Fibroblast of lung (primary cell): ENCODE measurements around the gene D2HGDH. TPM values are rescaled to one million over a fixed set of nuclear protein-coding genes. Genes with fewer than 3 reads are reported as not detected.

Experiments
- DNase-seq, 2 donors: peaks; one replicate each; pipeline versions ENCODE4 v3.0.0 to v3.0.0-alpha.2; 2010; ENCODE audit warnings: low read depth in 2 of 2
- H2AFZ ChIP-seq: 2 replicates; pipeline ENCODE4 v1.5.1; 2012; ENCODE audit warnings: low read length, control low read depth, inconsistent platforms
- H3K27ac ChIP-seq: 2 replicates; pipeline ENCODE4 v1.5.1; 2011; ENCODE audit warnings: low read length, control low read depth; ENCODE audit not compliant: insufficient read depth
- H3K27me3 ChIP-seq: 2 replicates; pipeline ENCODE4 v1.5.1; 2011; ENCODE audit warnings: mild to moderate bottlenecking, low read length; ENCODE audit not compliant: control insufficient read depth, insufficient read depth
- H3K36me3 ChIP-seq: 2 replicates; pipeline ENCODE4 v1.5.1; 2011; ENCODE audit warnings: low read length; ENCODE audit not compliant: control insufficient read depth, insufficient read depth
- H3K4me1 ChIP-seq: 2 replicates; pipeline ENCODE4 v1.5.1; 2011; ENCODE audit warnings: low read length; ENCODE audit not compliant: control insufficient read depth, insufficient read depth; ENCODE audit errors: extremely low read depth
- H3K4me2 ChIP-seq: 2 replicates; pipeline ENCODE4 v1.5.1; 2011; ENCODE audit warnings: low read length, control low read depth; ENCODE audit not compliant: insufficient read depth; ENCODE audit errors: extremely low read depth
- H3K4me3 ChIP-seq, 4 experiments: fragments of 200-600 bp in 1 of 4; sonication (generic) in 1 of 4; replicated peaks in 1 of 4; 2 replicates each; pipeline ENCODE4 v1.5.1; 2011 to 2016; ENCODE audit warnings: low read length in 4 of 4, low read depth in 3 of 4, mild to moderate bottlenecking in 3 of 4, control low read depth in 2 of 4, inconsistent platforms in 1 of 4, mixed read lengths in 1 of 4; ENCODE audit not compliant: insufficient read depth in 1 of 4; ENCODE audit errors: control extremely low read depth in 1 of 4
- H3K79me2 ChIP-seq: 2 replicates; pipeline ENCODE4 v1.5.1; 2012; ENCODE audit warnings: mild to moderate bottlenecking, low read length, inconsistent platforms; ENCODE audit not compliant: control insufficient read depth, insufficient read depth
- H3K9ac ChIP-seq: 2 replicates; pipeline ENCODE4 v1.5.1; 2011; ENCODE audit warnings: mild to moderate bottlenecking, low read length, control low read depth; ENCODE audit not compliant: insufficient read depth
- H3K9me3 ChIP-seq: 2 replicates; pipeline ENCODE4 v1.5.1; 2012; ENCODE audit warnings: low read depth, low read length; ENCODE audit not compliant: control insufficient read depth, insufficient read depth
- H4K20me1 ChIP-seq: 2 replicates; pipeline ENCODE4 v1.5.1; 2011; ENCODE audit warnings: low read length; ENCODE audit not compliant: control insufficient read depth, insufficient read depth; ENCODE audit errors: extremely low read depth
- EZH2 ChIP-seq: IDR thresholded peaks from 2 replicates; pipeline ENCODE4 v1.5.1; 2012; ENCODE audit warnings: low read length, control low read depth, mild to moderate bottlenecking; ENCODE audit errors: missing control alignments
- polyA plus RNA-seq, 2 donors: library from polyadenylated mRNA; depleted of rRNA in 1 of 2; stranded (reverse) in 1 of 2; unstranded in 1 of 2; fragments of >200 nt; gene quantifications; 2 replicates each; pipeline ENCODE4 v1.2.1, GENCODE V29; 2011 to 2012; ENCODE audit warnings: missing spikeins in 1 of 2
- total RNA-seq: library from RNA; depleted of rRNA; stranded (reverse); fragments of >200 nt; gene quantifications from 2 replicates; pipeline ENCODE4 v1.2.1, GENCODE V29; 2014
- TF ChIP-seq, protein P1 (sequence below), 2 donors: IDR thresholded peaks in 1 of 2; conservative IDR thresholded peaks in 1 of 2; 1 replicate in 1 of 2; 2 replicates in 1 of 2; pipeline ENCODE4 v1.5.1; 2011 to 2012; ENCODE audit warnings: low read length in 2 of 2, control low read depth in 1 of 2, inconsistent platforms in 1 of 2, low read depth in 1 of 2, mild to moderate bottlenecking in 1 of 2

Gene D2HGDH
- total and polyA plus RNA-seq, 2 donors (not counting 1 experiment from before 2014, with no cell fraction given) = 5.7 to 28.4 TPM

DNA sequence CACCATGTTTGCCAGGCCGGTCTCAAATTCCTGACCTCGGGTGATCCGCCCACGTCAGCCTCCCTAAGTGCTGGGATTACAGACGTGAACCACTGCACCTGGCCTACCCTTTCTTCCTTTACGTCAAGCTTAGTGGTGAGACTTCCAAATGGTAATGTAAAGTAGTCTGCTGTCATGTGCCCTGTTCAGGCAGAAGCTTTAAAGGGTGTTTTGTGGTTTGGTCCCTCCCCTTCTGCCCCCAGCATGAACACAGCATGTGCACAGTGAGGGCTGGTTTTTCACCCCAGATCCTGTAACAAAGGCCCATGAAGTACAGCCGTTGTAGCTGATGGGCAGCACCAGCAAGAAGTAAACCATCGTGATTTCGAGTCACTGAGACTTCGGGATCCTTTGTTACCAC lies 45.1 kb upstream of the D2HGDH start:
- Histone ChIP-seq H3K9me3 (no peaks in the 10 kb centered on the region), H3K9ac (no peak overlapping the region), H3K27me3 (no peaks in the 10 kb centered on the region), H3K4me1 (peaks cover 7% of the 10 kb centered on the region), H2AFZ (no peak overlapping the region), H3K4me2 (no peak overlapping the region), H3K4me3 (no peak overlapping the region), H3K79me2 (peaks cover 35% of the 10 kb centered on the region), H3K27ac (no peak overlapping the region), H4K20me1 (no peaks in the 10 kb centered on the region), H3K36me3 (peaks cover 12% of the 10 kb centered on the region)
- DNase-seq = no peak
- TF ChIP-seq EZH2 = no peak
- TF ChIP-seq, protein P1, sequence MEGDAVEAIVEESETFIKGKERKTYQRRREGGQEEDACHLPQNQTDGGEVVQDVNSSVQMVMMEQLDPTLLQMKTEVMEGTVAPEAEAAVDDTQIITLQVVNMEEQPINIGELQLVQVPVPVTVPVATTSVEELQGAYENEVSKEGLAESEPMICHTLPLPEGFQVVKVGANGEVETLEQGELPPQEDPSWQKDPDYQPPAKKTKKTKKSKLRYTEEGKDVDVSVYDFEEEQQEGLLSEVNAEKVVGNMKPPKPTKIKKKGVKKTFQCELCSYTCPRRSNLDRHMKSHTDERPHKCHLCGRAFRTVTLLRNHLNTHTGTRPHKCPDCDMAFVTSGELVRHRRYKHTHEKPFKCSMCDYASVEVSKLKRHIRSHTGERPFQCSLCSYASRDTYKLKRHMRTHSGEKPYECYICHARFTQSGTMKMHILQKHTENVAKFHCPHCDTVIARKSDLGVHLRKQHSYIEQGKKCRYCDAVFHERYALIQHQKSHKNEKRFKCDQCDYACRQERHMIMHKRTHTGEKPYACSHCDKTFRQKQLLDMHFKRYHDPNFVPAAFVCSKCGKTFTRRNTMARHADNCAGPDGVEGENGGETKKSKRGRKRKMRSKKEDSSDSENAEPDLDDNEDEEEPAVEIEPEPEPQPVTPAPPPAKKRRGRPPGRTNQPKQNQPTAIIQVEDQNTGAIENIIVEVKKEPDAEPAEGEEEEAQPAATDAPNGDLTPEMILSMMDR (conservative IDR thresholded peaks at IDR 0.05 in 1 of 2, IDR thresholded peaks at IDR 0.05 in 1 of 2; ENCODE audit: low read depth in 1 of 2, low read length in 2 of 2) = no peak

DNA sequence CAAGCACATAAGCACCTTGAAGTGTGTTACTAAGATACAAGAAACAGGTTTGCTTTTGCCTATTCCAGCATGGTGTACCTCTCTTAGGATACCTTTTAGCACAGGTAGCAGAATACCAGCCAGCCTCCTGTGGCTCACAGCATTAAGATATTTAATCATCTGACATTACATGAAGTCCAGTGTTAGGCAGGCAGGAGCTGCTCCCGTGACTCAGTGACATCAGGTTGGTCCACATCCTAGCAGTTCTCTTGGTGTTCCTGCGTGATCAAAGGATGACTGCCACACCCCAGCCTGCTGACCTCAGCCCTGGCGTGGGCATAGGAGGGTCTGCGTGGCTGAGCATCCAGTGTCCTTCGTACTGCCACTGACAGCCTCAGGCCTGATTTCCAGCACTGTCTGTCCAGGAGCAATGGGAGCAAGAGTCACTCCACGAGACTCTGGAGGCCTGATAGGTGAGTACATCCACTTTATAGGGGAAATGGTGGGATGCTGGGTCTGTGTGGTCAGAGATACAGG lies 44.2 kb upstream of the D2HGDH start:
- Histone ChIP-seq H3K27me3 (no peaks in the 10 kb centered on the region), H3K79me2 (peaks cover 31% of the 10 kb centered on the region), H3K36me3 (peaks cover 13% of the 10 kb centered on the region), H3K4me3 (no peak overlapping the region), H3K9ac (no peak overlapping the region), H3K27ac (no peak overlapping the region), H4K20me1 (no peaks in the 10 kb centered on the region), H3K4me1 (peaks cover 7% of the 10 kb centered on the region), H3K4me2 (no peak overlapping the region), H3K9me3 (no peaks in the 10 kb centered on the region), H2AFZ (no peak overlapping the region)
- no peak for DNase-seq
- TF ChIP-seq, protein P1 (conservative IDR thresholded peaks at IDR 0.05 in 1 of 2, IDR thresholded peaks at IDR 0.05 in 1 of 2; ENCODE audit: low read depth in 1 of 2, low read length in 2 of 2) = no peak
- TF ChIP-seq EZH2 = no peak

DNA sequence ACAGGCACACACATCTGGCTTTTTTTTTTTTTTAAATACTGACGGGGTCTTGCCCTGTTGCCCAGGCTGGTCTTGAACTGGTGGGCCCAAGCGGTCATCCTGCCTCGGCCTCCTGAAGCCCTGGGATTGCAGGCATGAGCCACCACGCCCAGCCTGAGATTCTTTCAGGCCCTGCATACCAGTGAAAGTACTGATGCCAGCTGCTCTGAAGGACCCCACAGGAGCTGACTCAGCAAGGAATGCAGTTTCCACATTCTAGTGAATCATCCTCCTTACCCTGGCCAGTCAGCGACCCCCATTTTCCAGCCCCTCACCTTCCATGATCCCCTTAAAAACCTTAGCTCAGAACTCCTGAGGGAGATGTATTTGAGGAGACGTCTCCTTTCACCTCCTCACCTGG lies 42.0 kb upstream of the D2HGDH start:
- Histone ChIP-seq H3K4me3 (no peak overlapping the region), H4K20me1 (no peaks in the 10 kb centered on the region), H3K36me3 (peaks cover 13% of the 10 kb centered on the region), H2AFZ (no peak overlapping the region), H3K79me2 (peaks cover 18% of the 10 kb centered on the region), H3K9me3 (no peaks in the 10 kb centered on the region), H3K27ac (peak overlapping the region; percentile 49), H3K4me2 (no peak overlapping the region), H3K4me1 (peaks cover 7% of the 10 kb centered on the region), H3K9ac (no peak overlapping the region), H3K27me3 (no peaks in the 10 kb centered on the region)
- TF ChIP-seq, protein P1 (conservative IDR thresholded peaks at IDR 0.05 in 1 of 2, IDR thresholded peaks at IDR 0.05 in 1 of 2; ENCODE audit: low read depth in 1 of 2, low read length in 2 of 2) = no peak
- TF ChIP-seq EZH2 = no peak
- DNase-seq = peak; percentile 62 to 88
